Gastrocnemius medialis (tissue), 4 donors: ENCODE data around the gene ACOT6.

Source experiments
- POLR2A ChIP-seq, 2 donors: fragments of 450-650 bp; IDR thresholded peaks; one replicate each; pipeline ENCODE4 v1.6.1; 2017; ENCODE audit warnings: antibody characterized with exemption in 2 of 2, mild to moderate bottlenecking in 2 of 2, moderate library complexity in 2 of 2
- TF ChIP-seq, protein P1 (sequence below), 5 experiments: fragments of 450-650 bp in 3 of 5; fragments of 200-600 bp in 2 of 5; sonication (generic) in 2 of 5; IDR thresholded peaks in 4 of 5; conservative IDR thresholded peaks in 1 of 5; 1 replicate in 4 of 5; 2 replicates in 1 of 5; pipeline ENCODE4 v1.5.1; 2016 to 2019; ENCODE audit warnings: antibody characterized with exemption in 5 of 5, mild to moderate bottlenecking in 3 of 5, moderate library complexity in 3 of 5

GRCh38 chr14:73567358-73567757 lies 45.0 kb upstream of the ACOT6 start:
- TF ChIP-seq, protein P1, sequence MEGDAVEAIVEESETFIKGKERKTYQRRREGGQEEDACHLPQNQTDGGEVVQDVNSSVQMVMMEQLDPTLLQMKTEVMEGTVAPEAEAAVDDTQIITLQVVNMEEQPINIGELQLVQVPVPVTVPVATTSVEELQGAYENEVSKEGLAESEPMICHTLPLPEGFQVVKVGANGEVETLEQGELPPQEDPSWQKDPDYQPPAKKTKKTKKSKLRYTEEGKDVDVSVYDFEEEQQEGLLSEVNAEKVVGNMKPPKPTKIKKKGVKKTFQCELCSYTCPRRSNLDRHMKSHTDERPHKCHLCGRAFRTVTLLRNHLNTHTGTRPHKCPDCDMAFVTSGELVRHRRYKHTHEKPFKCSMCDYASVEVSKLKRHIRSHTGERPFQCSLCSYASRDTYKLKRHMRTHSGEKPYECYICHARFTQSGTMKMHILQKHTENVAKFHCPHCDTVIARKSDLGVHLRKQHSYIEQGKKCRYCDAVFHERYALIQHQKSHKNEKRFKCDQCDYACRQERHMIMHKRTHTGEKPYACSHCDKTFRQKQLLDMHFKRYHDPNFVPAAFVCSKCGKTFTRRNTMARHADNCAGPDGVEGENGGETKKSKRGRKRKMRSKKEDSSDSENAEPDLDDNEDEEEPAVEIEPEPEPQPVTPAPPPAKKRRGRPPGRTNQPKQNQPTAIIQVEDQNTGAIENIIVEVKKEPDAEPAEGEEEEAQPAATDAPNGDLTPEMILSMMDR (IDR thresholded peaks at IDR 0.05 in 4 of 5, conservative IDR thresholded peaks at IDR 0.05 in 1 of 5): no peak
- no peak for TF ChIP-seq POLR2A (IDR thresholded peaks at IDR 0.05)
